ENCODE results near the gene INHBB.

DNA sequence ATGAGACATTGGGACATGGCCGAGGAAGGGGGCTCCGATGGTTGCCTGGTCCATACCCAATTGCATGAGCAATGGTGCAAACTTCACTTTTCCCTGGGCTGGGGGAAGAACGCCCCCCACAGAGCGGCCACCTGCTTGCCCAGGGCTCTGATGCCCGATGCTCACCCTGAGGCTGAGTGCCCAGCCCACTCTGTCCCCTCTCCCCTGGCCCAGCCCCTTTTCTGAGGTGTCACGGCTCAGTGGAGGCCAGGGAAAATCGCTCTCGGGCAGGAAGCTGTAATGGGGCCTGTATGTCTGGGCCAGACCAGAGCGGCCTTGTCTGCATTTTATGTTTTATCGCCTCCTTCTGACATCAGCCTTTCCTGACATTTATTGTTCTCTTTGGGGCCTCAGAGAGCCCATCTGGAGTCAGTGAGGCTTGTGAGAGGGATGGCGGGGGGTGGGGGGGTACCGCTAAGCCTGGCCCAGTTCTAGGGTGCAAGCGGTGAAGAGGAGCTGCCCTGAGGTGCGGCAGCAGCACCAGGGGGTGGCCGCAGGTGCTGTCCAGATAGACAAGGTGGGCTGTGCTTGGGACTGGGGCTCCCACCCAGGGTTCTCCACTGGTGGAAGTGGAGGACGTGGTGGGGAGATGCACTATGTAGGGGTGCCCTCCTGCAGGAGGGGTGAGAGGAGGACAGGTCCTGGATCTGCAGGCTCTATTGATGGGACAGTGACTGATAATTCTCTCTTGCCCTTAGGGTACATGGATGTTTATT lies 46.2 kb downstream of the INHBB start:
- TF ChIP-seq, protein P1, sequence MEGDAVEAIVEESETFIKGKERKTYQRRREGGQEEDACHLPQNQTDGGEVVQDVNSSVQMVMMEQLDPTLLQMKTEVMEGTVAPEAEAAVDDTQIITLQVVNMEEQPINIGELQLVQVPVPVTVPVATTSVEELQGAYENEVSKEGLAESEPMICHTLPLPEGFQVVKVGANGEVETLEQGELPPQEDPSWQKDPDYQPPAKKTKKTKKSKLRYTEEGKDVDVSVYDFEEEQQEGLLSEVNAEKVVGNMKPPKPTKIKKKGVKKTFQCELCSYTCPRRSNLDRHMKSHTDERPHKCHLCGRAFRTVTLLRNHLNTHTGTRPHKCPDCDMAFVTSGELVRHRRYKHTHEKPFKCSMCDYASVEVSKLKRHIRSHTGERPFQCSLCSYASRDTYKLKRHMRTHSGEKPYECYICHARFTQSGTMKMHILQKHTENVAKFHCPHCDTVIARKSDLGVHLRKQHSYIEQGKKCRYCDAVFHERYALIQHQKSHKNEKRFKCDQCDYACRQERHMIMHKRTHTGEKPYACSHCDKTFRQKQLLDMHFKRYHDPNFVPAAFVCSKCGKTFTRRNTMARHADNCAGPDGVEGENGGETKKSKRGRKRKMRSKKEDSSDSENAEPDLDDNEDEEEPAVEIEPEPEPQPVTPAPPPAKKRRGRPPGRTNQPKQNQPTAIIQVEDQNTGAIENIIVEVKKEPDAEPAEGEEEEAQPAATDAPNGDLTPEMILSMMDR (IDR thresholded peaks at IDR 0.05; ENCODE audit: insufficient read depth, low read length, poor library complexity, severe bottlenecking): no peak
- no peak for TF ChIP-seq EZH2phosphoT487 (conservative IDR thresholded peaks at IDR 0.05; ENCODE audit: low read length)

Measured in SU-DHL-6 (cell line).